Smooth muscle cell (in vitro differentiated cells): ENCODE results near the gene RNF115. TPM values are rescaled to one million over a fixed set of nuclear protein-coding genes. Genes with fewer than 3 reads are reported as not detected.

Source experiments
- DNase-seq: peaks from one replicate; lab custom pipeline; 2025; ENCODE audit not compliant: unreplicated experiment; lab: John Stamatoyannopoulos, UW
- H2AFZ ChIP-seq: fragments of 200-600 bp; sonication (generic); 2 replicates; pipeline ENCODE4 v1.6.0; 2016; ENCODE audit warnings: antibody characterized with exemption, low read depth, mild to moderate bottlenecking
- H3F3A ChIP-seq: fragments of 200-600 bp; sonication (generic); 2 replicates; pipeline ENCODE4 v1.6.0; 2017; ENCODE audit warnings: antibody characterized with exemption, low read depth
- H3K27ac ChIP-seq: fragments of 200-600 bp; sonication (generic); 2 replicates; pipeline ENCODE4 v1.5.1; 2016; ENCODE audit warnings: low read depth, mild to moderate bottlenecking
- H3K27me3 ChIP-seq: fragments of 200-600 bp; sonication (generic); 2 replicates; pipeline ENCODE4 v1.6.1; 2016; ENCODE audit warnings: low read depth, mild to moderate bottlenecking
- H3K36me3 ChIP-seq: fragments of 200-600 bp; sonication (generic); 2 replicates; pipeline ENCODE4 v1.5.1; 2016; ENCODE audit warnings: low read depth
- H3K4me1 ChIP-seq: fragments of 200-600 bp; sonication (generic); 2 replicates; pipeline ENCODE4 v1.5.1; 2016; ENCODE audit warnings: low read depth
- H3K4me2 ChIP-seq: fragments of 200-600 bp; sonication (generic); 2 replicates; pipeline ENCODE4 v1.6.0; 2016; ENCODE audit warnings: mild to moderate bottlenecking
- H3K4me3 ChIP-seq: fragments of 200-600 bp; sonication (generic); 2 replicates; pipeline ENCODE4 v1.5.1; 2016; ENCODE audit warnings: mild to moderate bottlenecking
- H3K79me2 ChIP-seq: fragments of 200-600 bp; sonication (generic); 2 replicates; pipeline ENCODE4 v1.6.0; 2016; ENCODE audit warnings: low read depth, mild to moderate bottlenecking
- H3K9ac ChIP-seq: fragments of 200-600 bp; sonication (generic); 2 replicates; pipeline ENCODE4 v1.6.0; 2016; ENCODE audit warnings: low read depth
- H3K9me3 ChIP-seq: fragments of 200-600 bp; sonication (generic); replicated peaks from 2 replicates; pipeline ENCODE4 v1.5.1; 2016; ENCODE audit warnings: low read depth
- H4K20me1 ChIP-seq: fragments of 200-600 bp; sonication (generic); 2 replicates; pipeline ENCODE4 v1.6.0; 2016; ENCODE audit warnings: low read depth
- WGBS: methylation state at CpG from one replicate; pipeline ENCODE4 v1.1.7; 2016; ENCODE audit warnings: low lambda C conversion rate; 5-methylcytosine and 5-hydroxymethylcytosine counted together
- polyA plus RNA-seq: library from polyadenylated mRNA; unstranded; fragments of >200 nt; fragmentation: Nextera tagmentation; extraction: Ambion mirVana; gene quantifications from 2 replicates; pipeline ENCODE4 v1.2.1, GENCODE V29; 2016
- total RNA-seq: library from RNA; depleted of rRNA; stranded (reverse); fragments of >200 nt; gene quantifications from 2 replicates; pipeline ENCODE4 v1.2.3, GENCODE V29; 2014
- TF ChIP-seq, protein P1 (sequence below): fragments of 200-600 bp; sonication (generic); IDR thresholded peaks from 2 replicates; pipeline ENCODE4 v1.5.1; 2017; ENCODE audit warnings: borderline replicate concordance, mild to moderate bottlenecking, antibody characterized with exemption; ENCODE audit not compliant: insufficient read depth, poor library complexity, severe bottlenecking

Gene RNF115
- total and polyA plus RNA-seq, 2 experiments from 2014 or later, result 4.2 to 9.2 TPM

DNA sequence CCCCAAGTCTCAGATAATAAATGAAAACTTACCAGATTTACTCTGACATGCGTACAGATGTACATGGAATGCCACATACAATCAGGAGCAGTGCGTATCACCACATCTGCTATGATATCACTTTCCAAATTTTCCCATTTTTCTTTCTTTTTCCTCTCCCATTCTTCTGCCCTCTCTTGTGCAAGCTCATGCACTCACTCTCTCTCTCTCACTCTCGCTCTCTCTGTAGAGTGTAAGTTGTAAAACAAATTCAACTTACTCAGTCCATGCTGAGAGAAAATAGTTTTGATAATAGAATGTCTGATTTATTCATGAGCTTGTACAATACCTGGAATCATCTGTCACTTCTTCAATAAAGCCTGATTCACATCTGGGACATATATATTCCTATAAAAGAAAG, 35.3 kb downstream of the RNF115 start:
- Histone ChIP-seq H3K79me2 (no peaks in the 10 kb centered on the region), H2AFZ (no peak overlapping the region), H3K36me3 (peaks cover 6% of the 10 kb centered on the region), H3K9ac (no peak overlapping the region), H3F3A (no peaks in the 10 kb centered on the region), H3K27me3 (no peaks in the 10 kb centered on the region), H4K20me1 (peaks cover 26% of the 10 kb centered on the region), H3K4me2 (no peak overlapping the region), H3K4me1 (no peaks in the 10 kb centered on the region), H3K27ac (no peak overlapping the region), H3K9me3 (no peaks in the 10 kb centered on the region), H3K4me3 (no peak overlapping the region)
- WGBS, result 96% methylated on average over 3 of the region's 3 CpGs
- DNase-seq, result no peak
- TF ChIP-seq, protein P1, sequence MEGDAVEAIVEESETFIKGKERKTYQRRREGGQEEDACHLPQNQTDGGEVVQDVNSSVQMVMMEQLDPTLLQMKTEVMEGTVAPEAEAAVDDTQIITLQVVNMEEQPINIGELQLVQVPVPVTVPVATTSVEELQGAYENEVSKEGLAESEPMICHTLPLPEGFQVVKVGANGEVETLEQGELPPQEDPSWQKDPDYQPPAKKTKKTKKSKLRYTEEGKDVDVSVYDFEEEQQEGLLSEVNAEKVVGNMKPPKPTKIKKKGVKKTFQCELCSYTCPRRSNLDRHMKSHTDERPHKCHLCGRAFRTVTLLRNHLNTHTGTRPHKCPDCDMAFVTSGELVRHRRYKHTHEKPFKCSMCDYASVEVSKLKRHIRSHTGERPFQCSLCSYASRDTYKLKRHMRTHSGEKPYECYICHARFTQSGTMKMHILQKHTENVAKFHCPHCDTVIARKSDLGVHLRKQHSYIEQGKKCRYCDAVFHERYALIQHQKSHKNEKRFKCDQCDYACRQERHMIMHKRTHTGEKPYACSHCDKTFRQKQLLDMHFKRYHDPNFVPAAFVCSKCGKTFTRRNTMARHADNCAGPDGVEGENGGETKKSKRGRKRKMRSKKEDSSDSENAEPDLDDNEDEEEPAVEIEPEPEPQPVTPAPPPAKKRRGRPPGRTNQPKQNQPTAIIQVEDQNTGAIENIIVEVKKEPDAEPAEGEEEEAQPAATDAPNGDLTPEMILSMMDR, result no peak

DNA sequence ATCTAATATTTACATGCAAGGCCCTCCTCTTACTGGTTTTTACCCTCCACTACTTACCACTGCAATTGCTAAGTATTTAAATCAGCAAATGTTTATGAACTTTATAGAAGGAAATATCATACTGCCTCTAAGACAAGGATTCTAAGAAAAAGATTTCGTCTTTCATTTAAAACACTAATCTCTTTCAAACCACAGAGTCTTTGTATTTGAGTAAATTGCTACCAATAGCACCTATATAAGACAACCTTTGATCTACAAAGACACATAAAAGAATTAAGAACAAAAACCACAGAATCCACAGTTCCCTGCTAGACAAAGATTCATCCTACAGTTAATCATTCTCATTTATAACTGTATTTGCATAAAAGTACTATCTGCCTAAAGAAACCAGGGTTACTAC, 37.6 kb downstream of the RNF115 start:
- no peaks in the 10 kb centered on the region for H3K9me3 ChIP-seq
- H3K36me3 ChIP-seq, result peaks cover 6% of the 10 kb centered on the region
- peaks cover 29% of the 10 kb centered on the region for H4K20me1 ChIP-seq
- no peak overlapping the region for H2AFZ ChIP-seq
- no peak overlapping the region for H3K27ac ChIP-seq
- H3K9ac ChIP-seq, result no peak overlapping the region
- H3F3A ChIP-seq, result no peaks in the 10 kb centered on the region
- TF ChIP-seq, protein P1, result no peak
- no peaks in the 10 kb centered on the region for H3K79me2 ChIP-seq
- no peak for DNase-seq
- WGBS, result 39% methylated on average over 1 of the region's 1 CpG
- H3K4me1 ChIP-seq, result no peaks in the 10 kb centered on the region
- H3K4me3 ChIP-seq, result no peak overlapping the region
- no peak overlapping the region for H3K4me2 ChIP-seq
- H3K27me3 ChIP-seq, result no peaks in the 10 kb centered on the region

DNA sequence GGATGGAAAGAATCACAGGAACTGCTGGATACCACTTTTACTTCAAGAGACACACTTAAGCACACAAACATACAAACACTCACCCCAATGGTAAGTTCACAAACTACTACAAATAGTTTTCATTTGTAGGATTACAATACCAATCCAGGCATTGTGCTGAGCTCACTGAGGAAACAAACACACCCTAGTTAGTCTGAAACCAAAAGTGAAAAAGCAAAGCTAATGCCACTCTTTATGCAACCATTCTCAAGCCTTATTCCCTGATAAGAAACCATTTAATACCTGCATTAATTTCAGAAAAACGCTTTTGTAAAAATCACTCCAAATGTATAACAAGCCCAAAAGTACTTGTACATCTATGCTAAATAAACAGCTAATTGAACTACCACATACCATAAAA, 38.3 kb downstream of the RNF115 start:
- no peaks in the 10 kb centered on the region for H3F3A ChIP-seq
- H3K27ac ChIP-seq, result no peak overlapping the region
- H3K36me3 ChIP-seq, result peaks cover 6% of the 10 kb centered on the region
- H3K4me2 ChIP-seq, result no peak overlapping the region
- H3K79me2 ChIP-seq, result no peaks in the 10 kb centered on the region
- H3K4me1 ChIP-seq, result no peaks in the 10 kb centered on the region
- H3K27me3 ChIP-seq, result no peaks in the 10 kb centered on the region
- TF ChIP-seq, protein P1, result no peak
- 91% methylated on average over 1 of the region's 1 CpG for WGBS
- DNase-seq, result no peak
- no peak overlapping the region for H3K4me3 ChIP-seq
- H2AFZ ChIP-seq, result no peak overlapping the region
- peaks cover 33% of the 10 kb centered on the region for H4K20me1 ChIP-seq
- no peak overlapping the region for H3K9ac ChIP-seq
- no peaks in the 10 kb centered on the region for H3K9me3 ChIP-seq

DNA sequence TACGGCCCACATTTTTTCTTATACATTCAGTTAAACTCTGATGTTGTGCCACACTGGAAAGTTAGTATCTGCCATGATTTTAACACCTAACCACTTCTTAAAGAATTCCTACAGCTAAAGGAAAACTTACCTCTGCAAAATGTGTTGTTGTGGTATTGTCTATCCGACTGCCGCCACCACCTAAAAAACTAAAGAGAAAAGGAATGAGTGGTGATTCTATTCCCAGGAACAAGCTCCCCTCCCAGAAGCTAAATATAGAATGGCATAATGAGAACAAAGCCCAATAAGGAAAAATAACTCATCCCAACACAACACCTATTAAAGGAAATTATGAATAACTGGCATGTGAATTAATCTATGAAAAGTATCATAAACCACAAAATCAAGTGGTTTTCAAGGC, 39.5 kb downstream of the RNF115 start:
- Histone ChIP-seq H3K9ac (no peak overlapping the region), H3K4me2 (no peak overlapping the region), H3K4me1 (no peaks in the 10 kb centered on the region), H3K4me3 (no peak overlapping the region), H3K27me3 (no peaks in the 10 kb centered on the region), H3K9me3 (no peaks in the 10 kb centered on the region), H2AFZ (no peak overlapping the region), H3K79me2 (no peaks in the 10 kb centered on the region), H3K36me3 (peaks cover 6% of the 10 kb centered on the region), H3F3A (no peaks in the 10 kb centered on the region), H3K27ac (no peak overlapping the region), H4K20me1 (peaks cover 30% of the 10 kb centered on the region)
- DNase-seq, result no peak
- TF ChIP-seq, protein P1, result no peak
- WGBS, result 93% methylated on average over 3 of the region's 3 CpGs
